ENCODE results near the gene SKAP2. TPM values are rescaled to one million over a fixed set of nuclear protein-coding genes. Genes with fewer than 3 reads are reported as not detected.

Gene SKAP2
- polyA plus RNA-seq, 1 donor, result 31.2 TPM

- DNase-seq, result no peak
- peaks cover 2% of the 10 kb centered on the region for H3K9me3 ChIP-seq (ENCODE audit: control insufficient read depth, low read depth, low read length)
- H3K36me3 ChIP-seq (ENCODE audit: control insufficient read depth, insufficient read depth, low read length), result no peaks in the 10 kb centered on the region
- H3K27ac ChIP-seq (ENCODE audit: low read length), result no peak overlapping the region
- H3K27me3 ChIP-seq (ENCODE audit: control insufficient read depth, insufficient read depth, low read length), result no peaks in the 10 kb centered on the region
- no peaks in the 10 kb centered on the region for H3K4me1 ChIP-seq (ENCODE audit: control insufficient read depth, insufficient read depth, low read length)
- no peak overlapping the region for H3K4me3 ChIP-seq (ENCODE audit: low read length)
- no CpG with 5 or more reads among the region's 4 CpGs for WGBS (ENCODE audit: insufficient coverage, low lambda C conversion rate)
Observed at GRCh38 chr7:26630361-26630760, 234.0 kb downstream of the SKAP2 start.

DNA sequence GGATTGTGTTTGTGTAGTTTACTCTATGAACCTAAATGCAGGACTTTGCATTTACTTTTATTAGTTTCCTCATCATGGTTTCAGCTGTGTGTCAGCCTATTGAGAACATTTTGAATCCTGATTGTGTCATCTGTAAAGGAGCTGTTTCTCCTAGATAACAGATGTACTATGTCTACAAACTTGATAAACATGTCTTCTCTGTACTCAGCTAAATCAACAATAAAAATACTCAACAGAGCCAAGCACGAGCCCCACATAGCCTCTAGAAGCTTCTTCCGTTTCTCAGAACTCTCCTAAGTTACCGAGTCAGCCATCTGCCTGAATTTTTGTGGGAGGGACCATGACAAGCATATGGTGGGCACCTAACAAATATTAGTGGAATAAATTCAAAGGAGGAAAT, 234.7 kb downstream of the SKAP2 start:
- H3K27me3 ChIP-seq (ENCODE audit: control insufficient read depth, insufficient read depth, low read length), result no peaks in the 10 kb centered on the region
- no peaks in the 10 kb centered on the region for H3K4me1 ChIP-seq (ENCODE audit: control insufficient read depth, insufficient read depth, low read length)
- H3K4me3 ChIP-seq (ENCODE audit: low read length), result no peak overlapping the region
- no peak for DNase-seq
- no peak overlapping the region for H3K27ac ChIP-seq (ENCODE audit: low read length)
- H3K36me3 ChIP-seq (ENCODE audit: control insufficient read depth, insufficient read depth, low read length), result no peaks in the 10 kb centered on the region
- peaks cover 2% of the 10 kb centered on the region for H3K9me3 ChIP-seq (ENCODE audit: control insufficient read depth, low read depth, low read length)
- no CpG with 5 or more reads among the region's 3 CpGs for WGBS (ENCODE audit: insufficient coverage, low lambda C conversion rate)

GRCh38 chr7:26627891-26628341, 236.5 kb downstream of the SKAP2 start:
- WGBS (ENCODE audit: insufficient coverage, low lambda C conversion rate), result no CpG with 5 or more reads among the region's 11 CpGs
- DNase-seq, result no peak
- Histone ChIP-seq H3K27ac (ENCODE audit: low read length) (no peak overlapping the region), H3K36me3 (ENCODE audit: control insufficient read depth, insufficient read depth, low read length) (no peaks in the 10 kb centered on the region), H3K9me3 (ENCODE audit: control insufficient read depth, low read depth, low read length) (peaks cover 2% of the 10 kb centered on the region), H3K27me3 (ENCODE audit: control insufficient read depth, insufficient read depth, low read length) (peaks cover 2% of the 10 kb centered on the region), H3K4me3 (ENCODE audit: low read length) (no peak overlapping the region), H3K4me1 (ENCODE audit: control insufficient read depth, insufficient read depth, low read length) (no peaks in the 10 kb centered on the region)

GRCh38 chr7:26627221-26627620, 237.2 kb downstream of the SKAP2 start:
- no CpG with 5 or more reads among the region's 10 CpGs for WGBS (ENCODE audit: insufficient coverage, low lambda C conversion rate)

DNA sequence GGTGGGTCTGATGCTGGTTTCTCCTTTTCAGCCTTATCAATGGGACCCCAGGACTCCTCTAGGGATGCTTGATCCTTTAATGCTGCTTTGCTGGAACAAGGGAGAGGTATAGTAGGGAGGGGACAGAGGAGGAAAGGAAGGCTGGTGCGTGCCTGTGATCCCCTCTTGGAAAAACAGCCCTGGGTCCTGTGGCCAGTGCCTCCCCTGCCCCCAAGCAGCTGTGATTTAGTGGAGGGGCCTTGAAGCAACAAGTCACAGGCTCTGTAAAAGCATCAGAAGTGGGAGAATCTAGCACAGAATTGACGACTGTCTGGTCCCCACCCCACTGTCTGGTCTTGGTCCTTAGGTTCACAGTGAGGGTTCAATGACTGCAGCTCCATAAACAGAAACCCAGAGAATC, 237.7 kb downstream of the SKAP2 start:
- no peak overlapping the region for H3K27ac ChIP-seq (ENCODE audit: low read length)
- no peaks in the 10 kb centered on the region for H3K36me3 ChIP-seq (ENCODE audit: control insufficient read depth, insufficient read depth, low read length)
- H3K9me3 ChIP-seq (ENCODE audit: control insufficient read depth, low read depth, low read length), result peaks cover 2% of the 10 kb centered on the region
- H3K4me1 ChIP-seq (ENCODE audit: control insufficient read depth, insufficient read depth, low read length), result no peaks in the 10 kb centered on the region
- no CpG with 5 or more reads among the region's 2 CpGs for WGBS (ENCODE audit: insufficient coverage, low lambda C conversion rate)
- no peak overlapping the region for H3K4me3 ChIP-seq (ENCODE audit: low read length)
- peaks cover 2% of the 10 kb centered on the region for H3K27me3 ChIP-seq (ENCODE audit: control insufficient read depth, insufficient read depth, low read length)
- DNase-seq, result no peak

More at GRCh38 chr7:26627221-26627620, 237.2 kb downstream of the SKAP2 start:
- Histone ChIP-seq H3K27ac (ENCODE audit: low read length) (no peak overlapping the region), H3K9me3 (ENCODE audit: control insufficient read depth, low read depth, low read length) (peaks cover 2% of the 10 kb centered on the region), H3K36me3 (ENCODE audit: control insufficient read depth, insufficient read depth, low read length) (no peaks in the 10 kb centered on the region), H3K4me3 (ENCODE audit: low read length) (no peak overlapping the region), H3K27me3 (ENCODE audit: control insufficient read depth, insufficient read depth, low read length) (peaks cover 2% of the 10 kb centered on the region), H3K4me1 (ENCODE audit: control insufficient read depth, insufficient read depth, low read length) (no peaks in the 10 kb centered on the region)
- no peak for DNase-seq

DNA sequence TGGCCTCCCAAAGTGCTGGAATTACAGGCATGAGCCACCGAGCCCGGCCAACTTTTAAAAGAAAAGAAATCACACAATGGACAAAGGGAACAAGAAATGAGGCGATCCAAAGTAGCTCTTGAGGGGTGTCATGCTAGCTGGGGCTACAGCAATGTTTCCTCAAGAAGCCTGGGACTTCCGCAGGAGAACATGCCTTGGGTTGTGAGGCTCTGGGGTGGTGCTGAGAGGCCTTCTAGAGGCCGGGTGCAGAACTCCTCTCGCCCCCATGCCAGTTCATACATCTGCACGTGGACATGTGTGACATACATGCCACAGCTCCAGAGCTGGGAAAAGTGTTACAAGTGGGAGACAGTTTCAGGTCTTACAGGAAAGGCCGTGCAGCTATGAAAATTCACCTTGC, 238.2 kb downstream of the SKAP2 start:
- no peak for DNase-seq
- Histone ChIP-seq H3K36me3 (ENCODE audit: control insufficient read depth, insufficient read depth, low read length) (no peaks in the 10 kb centered on the region), H3K27me3 (ENCODE audit: control insufficient read depth, insufficient read depth, low read length) (peaks cover 2% of the 10 kb centered on the region), H3K4me1 (ENCODE audit: control insufficient read depth, insufficient read depth, low read length) (no peaks in the 10 kb centered on the region), H3K4me3 (ENCODE audit: low read length) (no peak overlapping the region), H3K9me3 (ENCODE audit: control insufficient read depth, low read depth, low read length) (peaks cover 2% of the 10 kb centered on the region), H3K27ac (ENCODE audit: low read length) (no peak overlapping the region)
- WGBS (ENCODE audit: insufficient coverage, low lambda C conversion rate), result 40% methylated on average over 1 of the region's 8 CpGs

DNA sequence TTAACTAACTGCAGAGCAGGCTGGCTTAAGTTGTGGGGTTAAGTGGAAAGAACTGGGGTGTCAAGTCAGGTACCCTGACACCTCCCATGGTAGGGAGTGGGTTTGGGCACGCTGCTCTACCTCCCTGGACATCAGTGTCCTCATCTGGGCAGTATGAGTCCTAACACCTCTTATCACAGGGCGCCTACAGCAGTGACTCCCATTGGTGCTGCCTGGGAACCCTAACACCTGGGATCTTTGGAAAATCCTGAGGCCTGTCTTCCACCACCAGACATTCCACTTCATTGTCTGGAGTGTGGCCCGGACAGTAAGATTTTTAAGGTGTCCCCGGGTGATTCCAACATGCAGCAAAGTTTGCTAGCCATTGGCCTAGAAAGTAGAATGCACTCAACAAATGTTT, 239.1 kb downstream of the SKAP2 start:
- H3K4me1 ChIP-seq (ENCODE audit: control insufficient read depth, insufficient read depth, low read length), result no peaks in the 10 kb centered on the region
- H3K9me3 ChIP-seq (ENCODE audit: control insufficient read depth, low read depth, low read length), result peaks cover under 1% of the 10 kb centered on the region
- H3K36me3 ChIP-seq (ENCODE audit: control insufficient read depth, insufficient read depth, low read length), result no peaks in the 10 kb centered on the region
- H3K27ac ChIP-seq (ENCODE audit: low read length), result no peak overlapping the region
- DNase-seq, result no peak
- H3K4me3 ChIP-seq (ENCODE audit: low read length), result no peak overlapping the region
- 80% methylated on average over 1 of the region's 4 CpGs for WGBS (ENCODE audit: insufficient coverage, low lambda C conversion rate)
- H3K27me3 ChIP-seq (ENCODE audit: control insufficient read depth, insufficient read depth, low read length), result peaks cover 2% of the 10 kb centered on the region

DNA sequence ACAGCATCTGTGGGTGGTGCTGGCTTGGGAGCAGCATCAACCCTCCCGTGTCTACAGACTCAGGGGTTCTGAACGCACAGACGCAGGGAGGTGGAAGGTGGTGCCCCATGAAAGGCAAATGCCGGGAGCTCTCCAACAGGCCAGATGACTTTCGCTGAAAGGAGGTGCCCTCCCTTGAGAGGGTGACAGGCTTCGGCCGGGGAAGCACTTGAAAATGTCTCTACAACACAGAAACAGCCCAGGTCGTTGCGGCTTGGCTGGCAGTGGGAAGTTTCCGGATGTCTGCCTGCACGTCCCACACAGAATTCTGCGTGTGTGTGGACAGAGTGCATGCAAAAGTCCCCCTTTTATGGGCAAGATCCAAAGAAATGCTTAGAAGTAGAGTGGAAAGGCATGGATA, 239.6 kb downstream of the SKAP2 start:
- no peak for DNase-seq
- no peaks in the 10 kb centered on the region for H3K4me1 ChIP-seq (ENCODE audit: control insufficient read depth, insufficient read depth, low read length)
- 100% methylated on average over 1 of the region's 12 CpGs for WGBS (ENCODE audit: insufficient coverage, low lambda C conversion rate)
- no peaks in the 10 kb centered on the region for H3K36me3 ChIP-seq (ENCODE audit: control insufficient read depth, insufficient read depth, low read length)
- H3K9me3 ChIP-seq (ENCODE audit: control insufficient read depth, low read depth, low read length), result no peaks in the 10 kb centered on the region
- H3K27me3 ChIP-seq (ENCODE audit: control insufficient read depth, insufficient read depth, low read length), result peaks cover 2% of the 10 kb centered on the region
- no peak overlapping the region for H3K27ac ChIP-seq (ENCODE audit: low read length)
- H3K4me3 ChIP-seq (ENCODE audit: low read length), result no peak overlapping the region

- no peak for DNase-seq
- Histone ChIP-seq H3K27me3 (ENCODE audit: control insufficient read depth, insufficient read depth, low read length) (peaks cover 2% of the 10 kb centered on the region), H3K27ac (ENCODE audit: low read length) (no peak overlapping the region), H3K9me3 (ENCODE audit: control insufficient read depth, low read depth, low read length) (no peaks in the 10 kb centered on the region), H3K4me1 (ENCODE audit: control insufficient read depth, insufficient read depth, low read length) (no peaks in the 10 kb centered on the region), H3K4me3 (ENCODE audit: low read length) (no peak overlapping the region), H3K36me3 (ENCODE audit: control insufficient read depth, insufficient read depth, low read length) (no peaks in the 10 kb centered on the region)
- WGBS (ENCODE audit: insufficient coverage, low lambda C conversion rate), result no CpG with 5 or more reads among the region's 5 CpGs
Observed at GRCh38 chr7:26624431-26624830, 240.0 kb downstream of the SKAP2 start.

GRCh38 chr7:26620352-26620751, 244.0 kb downstream of the SKAP2 start:
- no peak for DNase-seq
- no peak overlapping the region for H3K4me3 ChIP-seq (ENCODE audit: low read length)
- no peaks in the 10 kb centered on the region for H3K36me3 ChIP-seq (ENCODE audit: control insufficient read depth, insufficient read depth, low read length)
- H3K9me3 ChIP-seq (ENCODE audit: control insufficient read depth, low read depth, low read length), result no peaks in the 10 kb centered on the region
- H3K27me3 ChIP-seq (ENCODE audit: control insufficient read depth, insufficient read depth, low read length), result peaks cover 2% of the 10 kb centered on the region
- H3K27ac ChIP-seq (ENCODE audit: low read length), result no peak overlapping the region
- no peaks in the 10 kb centered on the region for H3K4me1 ChIP-seq (ENCODE audit: control insufficient read depth, insufficient read depth, low read length)
- no CpG with 5 or more reads among the region's 12 CpGs for WGBS (ENCODE audit: insufficient coverage, low lambda C conversion rate)

- Histone ChIP-seq H3K4me3 (ENCODE audit: low read length) (no peak overlapping the region), H3K27me3 (ENCODE audit: control insufficient read depth, insufficient read depth, low read length) (peaks cover 2% of the 10 kb centered on the region), H3K9me3 (ENCODE audit: control insufficient read depth, low read depth, low read length) (no peaks in the 10 kb centered on the region), H3K4me1 (ENCODE audit: control insufficient read depth, insufficient read depth, low read length) (no peaks in the 10 kb centered on the region), H3K27ac (ENCODE audit: low read length) (no peak overlapping the region), H3K36me3 (ENCODE audit: control insufficient read depth, insufficient read depth, low read length) (no peaks in the 10 kb centered on the region)
- DNase-seq, result no peak
- WGBS (ENCODE audit: insufficient coverage, low lambda C conversion rate), result no CpG with 5 or more reads among the region's 4 CpGs
Observed at GRCh38 chr7:26619348-26619984, 244.9 kb downstream of the SKAP2 start.

All from large intestine (tissue), 3 donors.